ENCODE data around the gene ZFR2. TPM values are rescaled to one million over a fixed set of nuclear protein-coding genes. Genes with fewer than 3 reads are reported as not detected.

ZFR2 gene
- total RNA-seq, 3 donors from 2014 or later, result 0.66 TPM; not detected in 2

- DNase-seq (no peak), ATAC-seq (peak; percentile 11)
- Histone ChIP-seq H3K36me3 (ENCODE audit: low read depth) (no peaks in the 10 kb centered on the region), H3K4me3 (no peak overlapping the region), H3K9me3 (no peaks in the 10 kb centered on the region), H3K4me1 (ENCODE audit: low read depth) (no peaks in the 10 kb centered on the region)
- TF ChIP-seq CTCF (IDR thresholded peaks at IDR 0.05), result no peak
- intact Hi-C loops (cut with DNase I, micrococcal nuclease), result no loop called here
Observed at GRCh38 chr19:3788996-3789778, 79.7 kb downstream of the ZFR2 start.

- intact Hi-C loops (cut with DNase I, micrococcal nuclease), result no loop called here
- Histone ChIP-seq H3K36me3 (ENCODE audit: low read depth) (no peaks in the 10 kb centered on the region), H3K4me3 (peak within 1 kb of the TSS; percentile 9), H3K9me3 (peaks cover 14% of the 10 kb centered on the region), H3K4me1 (ENCODE audit: low read depth) (no peaks in the 10 kb centered on the region)
- peak in 1 of 3 donors; percentile 45 for DNase-seq
- peak; percentile 46 for ATAC-seq
- TF ChIP-seq CTCF (IDR thresholded peaks at IDR 0.05), result no peak
Observed at GRCh38 chr19:3785938-3786824, 82.7 kb downstream of the ZFR2 start, which contains the start of gene MATK. Gene MATK (minus strand): TSS chr19:3786381. CDS start chr19:3785135, 1,246 bp downstream.

GRCh38 chr19:3785451-3785937 is 83.3 kb downstream of the ZFR2 start:
- Histone ChIP-seq H3K9me3 (peaks cover 21% of the 10 kb centered on the region), H3K4me1 (ENCODE audit: low read depth) (no peaks in the 10 kb centered on the region), H3K36me3 (ENCODE audit: low read depth) (no peaks in the 10 kb centered on the region), H3K4me3 (peak overlapping the region; percentile 9)
- TF ChIP-seq CTCF (IDR thresholded peaks at IDR 0.05), result no peak
- peak in 1 of 3 donors; percentile 45 for DNase-seq
- intact Hi-C loops (cut with DNase I, micrococcal nuclease), result no loop called here
- peak; percentile 36 for ATAC-seq

- H3K36me3 ChIP-seq (ENCODE audit: low read depth), result no peaks in the 10 kb centered on the region
- DNase-seq (peak in 1 of 3 donors; percentile 51), ATAC-seq (peak; percentile 5)
- H3K4me3 ChIP-seq, result no peak overlapping the region
- H3K9me3 ChIP-seq, result peaks cover 21% of the 10 kb centered on the region
- intact Hi-C loops (cut with DNase I, micrococcal nuclease), result no loop called here
- H3K4me1 ChIP-seq (ENCODE audit: low read depth), result no peaks in the 10 kb centered on the region
- no peak for TF ChIP-seq CTCF (IDR thresholded peaks at IDR 0.05)
Observed at GRCh38 chr19:3784607-3785450, 84.0 kb downstream of the ZFR2 start.
